Measurements from ENCODE around the gene B3GLCT.
A peak's percentile ranks its signal among the peaks of the same experiment; 100 is the strongest.

The B3GLCT gene

GRCh38 chr13:31263346-31263745 lies 63.6 kb downstream of the B3GLCT start:
- no peak for TF ChIP-seq CTCF (IDR thresholded peaks at IDR 0.05; ENCODE audit: low read depth, low read length)
- no peak for DNase-seq (ENCODE audit: low read depth in 2 of 2)
- no peak overlapping the region for H3K4me3 ChIP-seq (replicated peaks in 1 of 2; ENCODE audit: low read depth in 2 of 2, low read length in 2 of 2)

DNA sequence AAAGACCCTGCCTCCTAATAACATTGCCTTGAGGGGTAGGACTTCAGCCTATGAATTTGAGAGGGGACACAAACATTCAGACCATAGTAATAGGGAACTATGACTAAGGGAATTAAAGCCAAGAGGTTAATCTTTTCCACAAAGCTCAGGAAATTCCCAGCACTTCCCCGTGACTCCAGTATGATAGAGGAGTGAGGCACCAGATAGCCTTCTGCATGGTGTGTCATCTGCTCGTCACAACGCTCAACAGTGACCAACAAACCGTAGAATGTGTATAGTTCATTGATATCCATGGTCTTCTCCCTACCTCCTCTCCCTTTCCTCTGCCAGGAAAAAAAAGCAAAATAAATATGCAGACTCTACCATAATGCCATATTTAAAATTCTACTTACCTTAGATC lies 64.4 kb downstream of the B3GLCT start:
- no peak for TF ChIP-seq CTCF (IDR thresholded peaks at IDR 0.05; ENCODE audit: low read depth, low read length)

DNA sequence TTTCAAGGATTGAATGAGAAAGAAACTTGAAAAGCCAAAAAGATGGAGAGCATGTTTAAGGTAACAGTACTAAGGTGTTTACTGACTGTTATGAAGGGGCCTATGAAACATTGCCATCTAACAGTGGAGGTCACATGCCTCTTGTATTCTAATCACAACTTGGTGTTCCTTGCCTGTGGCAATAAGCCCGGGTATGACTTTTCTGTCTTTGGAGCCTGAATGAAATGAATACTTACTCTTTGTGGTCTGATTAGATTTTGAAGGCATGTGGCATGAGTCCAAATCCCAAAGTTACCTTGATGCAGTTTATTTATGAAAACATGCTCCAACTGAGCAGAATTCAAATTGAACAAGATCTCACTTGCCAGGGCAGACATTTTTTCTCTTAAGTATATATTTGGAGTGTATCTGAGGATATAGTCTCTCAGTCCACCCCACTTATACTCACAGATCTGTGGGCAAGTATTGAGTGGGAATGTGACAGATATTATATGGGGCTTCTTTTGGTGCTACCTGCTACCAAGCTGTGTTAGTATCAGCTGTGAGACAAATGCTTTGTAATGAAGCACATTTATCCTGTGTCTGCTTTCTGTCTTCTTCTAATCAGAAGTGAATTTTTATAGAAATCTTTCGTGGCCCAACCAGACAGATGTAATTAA lies 67.5 kb downstream of the B3GLCT start:
- no peak overlapping the region for H3K4me3 ChIP-seq (replicated peaks in 1 of 2; ENCODE audit: low read depth in 2 of 2, low read length in 2 of 2)
- DNase-seq (ENCODE audit: low read depth in 2 of 2): peak in 1 of 2 donors; percentile 20
- TF ChIP-seq CTCF (IDR thresholded peaks at IDR 0.05; ENCODE audit: low read depth, low read length): no peak

More for the DNA sequence above, 64.4 kb downstream of the B3GLCT start:
- peak in 1 of 2 donors; percentile 2 for DNase-seq (ENCODE audit: low read depth in 2 of 2)
- no peak overlapping the region for H3K4me3 ChIP-seq (replicated peaks in 1 of 2; ENCODE audit: low read depth in 2 of 2, low read length in 2 of 2)

DNA sequence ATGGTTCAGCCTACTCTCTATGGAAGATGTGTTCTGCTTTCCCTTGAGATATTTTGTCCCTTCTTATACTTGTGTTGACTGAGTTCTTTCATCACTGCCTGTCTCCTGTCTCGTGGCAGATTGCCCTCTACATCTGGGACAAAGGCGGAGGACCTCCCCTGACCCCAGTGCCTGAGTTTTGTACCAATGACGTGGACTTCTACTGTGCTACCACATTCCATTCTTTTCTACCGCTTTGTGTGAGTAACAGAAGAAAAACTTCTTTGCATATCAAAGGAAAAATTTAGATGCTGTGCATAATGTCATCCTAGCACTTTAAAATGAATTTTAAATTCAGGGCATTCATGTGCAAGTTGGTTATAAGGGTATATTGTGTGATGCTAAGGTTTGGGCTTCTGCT lies 74.6 kb downstream of the B3GLCT start:
- DNase-seq (ENCODE audit: low read depth in 2 of 2): peak in 1 of 2 donors; percentile 32
- no peak overlapping the region for H3K4me3 ChIP-seq (replicated peaks in 1 of 2; ENCODE audit: low read depth in 2 of 2, low read length in 2 of 2)
- no peak for TF ChIP-seq CTCF (IDR thresholded peaks at IDR 0.05; ENCODE audit: low read depth, low read length)

- H3K4me3 ChIP-seq (replicated peaks in 1 of 2; ENCODE audit: low read depth in 2 of 2, low read length in 2 of 2): no peak overlapping the region
- DNase-seq (ENCODE audit: low read depth in 2 of 2): peak; percentile 2 to 25
- TF ChIP-seq CTCF (IDR thresholded peaks at IDR 0.05; ENCODE audit: low read depth, low read length): no peak
These were observed 76.6 kb downstream of the B3GLCT start for GRCh38 chr13:31276421-31276820.

DNA sequence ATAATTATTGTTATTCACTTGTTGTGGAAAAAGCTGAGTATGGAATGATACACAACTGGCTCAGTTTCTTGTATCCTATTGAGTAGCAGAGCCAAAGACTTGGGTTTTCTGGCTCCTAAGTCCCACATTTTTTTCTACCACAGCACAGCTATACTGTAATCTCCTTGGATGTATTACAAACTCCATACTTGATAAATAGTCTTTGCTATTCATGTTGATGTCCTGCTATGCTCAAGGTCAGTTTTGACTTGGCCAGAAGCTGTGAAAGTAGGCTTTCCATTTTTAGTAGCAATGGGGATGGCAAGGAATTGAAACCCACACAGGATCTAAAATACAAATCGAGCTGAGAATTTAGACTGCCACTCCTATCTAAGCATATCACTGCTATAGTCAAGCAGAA lies 79.1 kb downstream of the B3GLCT start:
- DNase-seq (ENCODE audit: low read depth in 2 of 2): no peak
- TF ChIP-seq CTCF (IDR thresholded peaks at IDR 0.05; ENCODE audit: low read depth, low read length): no peak
- no peak overlapping the region for H3K4me3 ChIP-seq (replicated peaks in 1 of 2; ENCODE audit: low read depth in 2 of 2, low read length in 2 of 2)

Measured in cardiac fibroblast (primary cell).